ENCODE data around the gene CRABP1. TPM values are rescaled to one million over a fixed set of nuclear protein-coding genes. Genes with fewer than 3 reads are reported as not detected.

CRABP1 gene
- total and polyA plus RNA-seq, 4 donors = not detected

DNA sequence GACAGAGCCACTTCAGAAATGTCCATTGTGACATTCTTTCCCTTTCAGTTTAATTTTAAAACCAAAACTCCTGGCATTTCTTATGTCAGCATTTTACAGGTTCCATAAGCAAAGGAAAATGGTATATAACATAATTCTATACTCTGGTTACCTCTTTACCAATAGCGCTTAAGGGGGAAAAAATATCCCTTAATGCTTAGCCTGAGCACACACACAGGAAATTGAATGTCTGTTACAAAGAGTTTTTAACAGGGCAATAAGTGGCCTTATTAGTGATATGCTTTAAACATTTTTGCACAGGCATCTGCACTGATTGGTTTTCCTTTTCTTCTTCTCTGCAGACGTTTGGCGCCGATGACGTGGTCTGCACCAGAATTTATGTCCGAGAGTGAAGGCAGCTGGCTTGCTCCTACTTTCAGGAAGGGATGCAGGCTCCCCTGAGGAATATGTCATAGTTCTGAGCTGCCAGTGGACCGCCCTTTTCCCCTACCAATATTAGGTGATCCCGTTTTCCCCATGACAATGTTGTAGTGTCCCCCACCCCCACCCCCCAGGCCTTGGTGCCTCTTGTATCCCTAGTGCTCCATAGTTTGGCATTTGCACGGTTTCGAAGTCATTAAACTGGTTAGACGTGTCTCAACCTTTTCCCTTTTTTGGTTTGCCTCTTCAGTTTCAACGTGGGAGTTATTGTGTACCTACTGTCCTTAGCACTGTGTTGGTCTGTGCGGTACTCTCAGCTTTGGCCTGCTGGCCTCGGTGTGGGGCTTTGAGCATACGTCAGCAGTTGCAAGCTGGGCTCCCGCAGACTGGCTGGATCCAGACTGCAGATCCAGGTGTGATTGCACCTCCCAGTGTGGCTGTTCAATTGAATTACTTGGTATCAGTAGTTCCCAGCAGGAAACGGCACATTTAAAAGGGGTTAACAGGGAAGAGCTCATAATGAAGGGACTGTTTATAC lies 7.7 kb downstream of the CRABP1 start (continued):
- TF ChIP-seq RAD21 (IDR thresholded peaks at IDR 0.05) = no peak

DNA sequence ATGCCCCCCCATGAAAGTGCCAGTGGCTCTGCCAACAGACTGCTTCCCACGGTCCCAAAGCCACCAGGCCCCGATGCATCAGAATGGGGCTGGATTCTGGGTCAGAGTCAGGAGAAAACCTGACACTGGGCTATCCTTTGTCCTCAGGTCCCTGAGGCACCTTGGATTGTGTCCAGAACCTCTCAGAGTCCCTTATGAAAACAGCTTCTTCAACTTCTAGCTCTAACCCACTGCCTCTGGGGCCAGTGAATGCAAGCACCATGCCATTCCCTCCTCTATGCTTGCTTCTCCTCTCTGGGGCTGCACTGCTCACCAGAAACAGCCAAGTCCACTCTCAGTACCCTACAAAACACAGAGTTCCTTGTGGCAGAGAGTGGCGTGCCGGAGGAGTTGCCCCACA lies 9.9 kb downstream of the CRABP1 start:
- 70% methylated on average over 4 of the region's 4 CpGs for WGBS
- H3K4me3 ChIP-seq (ENCODE audit: low read depth in 1 of 3, low read length in 3 of 3) = no peak overlapping the region
- no peak for DNase-seq (ENCODE audit: low spot score)
- H3K9ac ChIP-seq (ENCODE audit: low read depth in 1 of 2, low read length in 2 of 2) = no peak overlapping the region
- no peak for TF ChIP-seq RAD21 (IDR thresholded peaks at IDR 0.05)
- no peak for TF ChIP-seq RXRA (IDR thresholded peaks at IDR 0.05)
- no peak for TF ChIP-seq HNF4A (conservative IDR thresholded peaks at IDR 0.05)
- TF ChIP-seq, protein P1, sequence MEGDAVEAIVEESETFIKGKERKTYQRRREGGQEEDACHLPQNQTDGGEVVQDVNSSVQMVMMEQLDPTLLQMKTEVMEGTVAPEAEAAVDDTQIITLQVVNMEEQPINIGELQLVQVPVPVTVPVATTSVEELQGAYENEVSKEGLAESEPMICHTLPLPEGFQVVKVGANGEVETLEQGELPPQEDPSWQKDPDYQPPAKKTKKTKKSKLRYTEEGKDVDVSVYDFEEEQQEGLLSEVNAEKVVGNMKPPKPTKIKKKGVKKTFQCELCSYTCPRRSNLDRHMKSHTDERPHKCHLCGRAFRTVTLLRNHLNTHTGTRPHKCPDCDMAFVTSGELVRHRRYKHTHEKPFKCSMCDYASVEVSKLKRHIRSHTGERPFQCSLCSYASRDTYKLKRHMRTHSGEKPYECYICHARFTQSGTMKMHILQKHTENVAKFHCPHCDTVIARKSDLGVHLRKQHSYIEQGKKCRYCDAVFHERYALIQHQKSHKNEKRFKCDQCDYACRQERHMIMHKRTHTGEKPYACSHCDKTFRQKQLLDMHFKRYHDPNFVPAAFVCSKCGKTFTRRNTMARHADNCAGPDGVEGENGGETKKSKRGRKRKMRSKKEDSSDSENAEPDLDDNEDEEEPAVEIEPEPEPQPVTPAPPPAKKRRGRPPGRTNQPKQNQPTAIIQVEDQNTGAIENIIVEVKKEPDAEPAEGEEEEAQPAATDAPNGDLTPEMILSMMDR (IDR thresholded peaks at IDR 0.05; ENCODE audit: low read depth, low read length, missing input control) = no peak
- TF ChIP-seq, protein P2, sequence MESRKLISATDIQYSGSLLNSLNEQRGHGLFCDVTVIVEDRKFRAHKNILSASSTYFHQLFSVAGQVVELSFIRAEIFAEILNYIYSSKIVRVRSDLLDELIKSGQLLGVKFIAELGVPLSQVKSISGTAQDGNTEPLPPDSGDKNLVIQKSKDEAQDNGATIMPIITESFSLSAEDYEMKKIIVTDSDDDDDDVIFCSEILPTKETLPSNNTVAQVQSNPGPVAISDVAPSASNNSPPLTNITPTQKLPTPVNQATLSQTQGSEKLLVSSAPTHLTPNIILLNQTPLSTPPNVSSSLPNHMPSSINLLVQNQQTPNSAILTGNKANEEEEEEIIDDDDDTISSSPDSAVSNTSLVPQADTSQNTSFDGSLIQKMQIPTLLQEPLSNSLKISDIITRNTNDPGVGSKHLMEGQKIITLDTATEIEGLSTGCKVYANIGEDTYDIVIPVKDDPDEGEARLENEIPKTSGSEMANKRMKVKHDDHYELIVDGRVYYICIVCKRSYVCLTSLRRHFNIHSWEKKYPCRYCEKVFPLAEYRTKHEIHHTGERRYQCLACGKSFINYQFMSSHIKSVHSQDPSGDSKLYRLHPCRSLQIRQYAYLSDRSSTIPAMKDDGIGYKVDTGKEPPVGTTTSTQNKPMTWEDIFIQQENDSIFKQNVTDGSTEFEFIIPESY (IDR thresholded peaks at IDR 0.05) = no peak
- TF ChIP-seq TAF1 (conservative IDR thresholded peaks at IDR 0.05) = no peak
- no peak for TF ChIP-seq FOXA2 (IDR thresholded peaks at IDR 0.05)
- no peak for TF ChIP-seq FOXA1 (IDR thresholded peaks at IDR 0.05)
- TF ChIP-seq JUND (IDR thresholded peaks at IDR 0.05) = no peak
- TF ChIP-seq, protein P3, sequence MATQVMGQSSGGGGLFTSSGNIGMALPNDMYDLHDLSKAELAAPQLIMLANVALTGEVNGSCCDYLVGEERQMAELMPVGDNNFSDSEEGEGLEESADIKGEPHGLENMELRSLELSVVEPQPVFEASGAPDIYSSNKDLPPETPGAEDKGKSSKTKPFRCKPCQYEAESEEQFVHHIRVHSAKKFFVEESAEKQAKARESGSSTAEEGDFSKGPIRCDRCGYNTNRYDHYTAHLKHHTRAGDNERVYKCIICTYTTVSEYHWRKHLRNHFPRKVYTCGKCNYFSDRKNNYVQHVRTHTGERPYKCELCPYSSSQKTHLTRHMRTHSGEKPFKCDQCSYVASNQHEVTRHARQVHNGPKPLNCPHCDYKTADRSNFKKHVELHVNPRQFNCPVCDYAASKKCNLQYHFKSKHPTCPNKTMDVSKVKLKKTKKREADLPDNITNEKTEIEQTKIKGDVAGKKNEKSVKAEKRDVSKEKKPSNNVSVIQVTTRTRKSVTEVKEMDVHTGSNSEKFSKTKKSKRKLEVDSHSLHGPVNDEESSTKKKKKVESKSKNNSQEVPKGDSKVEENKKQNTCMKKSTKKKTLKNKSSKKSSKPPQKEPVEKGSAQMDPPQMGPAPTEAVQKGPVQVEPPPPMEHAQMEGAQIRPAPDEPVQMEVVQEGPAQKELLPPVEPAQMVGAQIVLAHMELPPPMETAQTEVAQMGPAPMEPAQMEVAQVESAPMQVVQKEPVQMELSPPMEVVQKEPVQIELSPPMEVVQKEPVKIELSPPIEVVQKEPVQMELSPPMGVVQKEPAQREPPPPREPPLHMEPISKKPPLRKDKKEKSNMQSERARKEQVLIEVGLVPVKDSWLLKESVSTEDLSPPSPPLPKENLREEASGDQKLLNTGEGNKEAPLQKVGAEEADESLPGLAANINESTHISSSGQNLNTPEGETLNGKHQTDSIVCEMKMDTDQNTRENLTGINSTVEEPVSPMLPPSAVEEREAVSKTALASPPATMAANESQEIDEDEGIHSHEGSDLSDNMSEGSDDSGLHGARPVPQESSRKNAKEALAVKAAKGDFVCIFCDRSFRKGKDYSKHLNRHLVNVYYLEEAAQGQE (IDR thresholded peaks at IDR 0.05) = no peak
- no peak for TF ChIP-seq GABPA (IDR thresholded peaks at IDR 0.05 in 1 of 2, conservative IDR thresholded peaks at IDR 0.05 in 1 of 2)
- TF ChIP-seq, protein P4, sequence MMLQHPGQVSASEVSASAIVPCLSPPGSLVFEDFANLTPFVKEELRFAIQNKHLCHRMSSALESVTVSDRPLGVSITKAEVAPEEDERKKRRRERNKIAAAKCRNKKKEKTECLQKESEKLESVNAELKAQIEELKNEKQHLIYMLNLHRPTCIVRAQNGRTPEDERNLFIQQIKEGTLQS (IDR thresholded peaks at IDR 0.05) = no peak
- no peak for TF ChIP-seq HNF4G (IDR thresholded peaks at IDR 0.05)
- no peak for TF ChIP-seq SP1 (IDR thresholded peaks at IDR 0.05)
- H3K4me1 ChIP-seq (ENCODE audit: control insufficient read depth in 4 of 4, insufficient read depth in 4 of 4, low read length in 3 of 4) = no peaks in the 10 kb centered on the region
- H3K27ac ChIP-seq (ENCODE audit: low read depth in 1 of 2, low read length in 2 of 2) = no peak overlapping the region
- H3K27me3 ChIP-seq (ENCODE audit: control insufficient read depth in 4 of 4, insufficient read depth in 4 of 4, low read length in 3 of 4) = no peaks in the 10 kb centered on the region
- H3K9me3 ChIP-seq (ENCODE audit: control insufficient read depth in 4 of 4, low read length in 3 of 4) = no peaks in the 10 kb centered on the region
- H3K36me3 ChIP-seq (ENCODE audit: control insufficient read depth in 4 of 4, insufficient read depth in 3 of 4, low read depth in 1 of 4, low read length in 3 of 4) = no peaks in the 10 kb centered on the region
